HG03060 (cell line): ENCODE data around the gene POLR2J.
"Not testable (repeated sequence)": the region's sequence is repeated elsewhere in the genome, so short reads cannot be mapped to it uniquely, and the experiment has no call there.

Source experiments
- ATAC-seq: cut with Tn5 transposase; IDR thresholded peaks from one replicate; pipeline ENCODE4 v1.9.1; 2021; ENCODE audit warnings: low read depth, moderate number of reproducible peaks; ENCODE audit not compliant: unreplicated experiment

POLR2J gene

DNA sequence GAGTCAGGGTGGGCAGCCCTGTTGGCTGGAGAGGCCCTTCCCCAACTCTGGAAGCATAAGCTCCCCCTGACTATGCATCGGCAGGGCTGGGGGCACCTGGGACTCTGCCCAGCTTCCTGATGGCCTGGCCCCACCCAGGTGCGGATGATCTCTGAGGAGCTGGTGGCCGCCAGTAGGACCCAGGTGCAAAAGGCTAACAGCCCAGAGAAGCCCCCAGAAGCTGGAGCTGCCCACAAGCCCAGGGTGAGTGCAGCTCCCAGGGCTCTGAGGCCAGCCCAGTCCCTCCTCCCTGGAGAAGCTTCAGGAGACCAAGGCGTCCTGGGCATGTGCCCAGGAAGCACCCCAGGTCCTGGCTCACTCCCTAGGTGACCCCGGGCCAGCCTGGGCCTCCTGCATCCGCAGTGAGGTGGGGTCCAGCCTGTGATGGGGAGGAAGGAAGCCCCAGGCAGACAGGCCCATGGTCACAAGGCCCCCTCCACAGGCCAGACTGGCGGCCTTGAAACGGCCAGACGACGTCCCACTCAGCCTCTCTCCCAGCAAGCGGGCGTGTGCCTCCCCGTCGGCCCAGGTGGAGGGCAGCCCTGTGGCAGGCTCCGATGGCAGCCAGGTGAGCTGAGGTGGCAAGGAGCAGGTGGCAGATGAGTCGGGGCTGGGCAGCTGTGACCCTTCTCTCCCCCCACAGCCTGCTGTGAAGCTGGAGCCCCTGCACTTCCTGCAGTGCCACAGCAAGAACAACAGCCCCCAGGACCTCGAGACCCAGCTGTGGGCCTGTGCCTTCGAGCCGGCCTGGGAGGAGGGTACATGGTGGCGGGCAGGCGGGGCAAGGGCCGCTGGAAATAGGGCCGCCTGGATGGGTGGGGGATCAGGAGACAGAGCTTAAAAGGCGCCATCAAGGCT lies 10.9 kb downstream of the POLR2J start:
- ATAC-seq = no peak

- ATAC-seq = no peak
Measured at GRCh38 chr7:102466097-102466496, 12.6 kb downstream of the POLR2J start.

DNA sequence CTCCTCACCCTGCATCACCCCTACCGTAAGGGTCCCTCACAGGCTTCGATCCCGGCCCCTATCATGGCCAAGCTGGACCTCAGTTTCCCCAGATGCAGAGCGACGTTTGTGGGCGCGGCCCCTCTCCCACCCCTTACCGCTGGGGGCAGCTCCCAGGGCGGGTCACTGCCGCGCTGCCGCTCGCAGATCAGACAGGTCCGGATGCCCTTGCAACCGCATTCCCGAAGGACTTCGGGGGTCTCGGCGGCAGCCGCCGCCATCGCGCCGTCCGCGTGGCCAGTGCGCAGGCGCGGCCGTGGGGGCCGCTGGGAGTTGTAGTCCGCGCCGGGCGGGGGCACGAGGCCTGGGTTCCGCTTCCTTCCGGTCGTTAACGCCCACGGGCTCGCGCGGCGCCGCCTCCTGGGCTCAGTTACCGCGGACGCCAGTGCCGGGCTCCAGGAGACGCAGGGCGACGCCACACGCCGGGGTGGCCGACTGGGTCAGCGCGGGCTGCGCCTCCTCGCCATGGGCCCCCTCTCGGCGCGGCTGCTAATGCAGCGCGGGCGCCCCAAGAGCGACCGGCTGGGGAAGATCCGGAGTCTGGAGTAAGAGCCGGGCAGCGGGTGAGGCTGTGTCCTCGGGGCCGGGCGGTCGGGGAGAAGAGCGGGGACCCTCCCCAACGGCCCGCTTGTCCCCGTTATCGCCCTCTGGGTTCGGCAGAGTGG lies 14.0 kb downstream of the POLR2J start, which contains the start of the genes ALKBH4 and LRWD1:
ALKBH4 (minus strand) TSS at position 287 of the 704 bp plus-strand sequence; CDS start at position 260, 27 bp downstream.
LRWD1 (plus strand) TSS at position 408 of the 704 bp plus-strand sequence; CDS start at position 505, 97 bp downstream.
- peak; percentile 58 for ATAC-seq

DNA sequence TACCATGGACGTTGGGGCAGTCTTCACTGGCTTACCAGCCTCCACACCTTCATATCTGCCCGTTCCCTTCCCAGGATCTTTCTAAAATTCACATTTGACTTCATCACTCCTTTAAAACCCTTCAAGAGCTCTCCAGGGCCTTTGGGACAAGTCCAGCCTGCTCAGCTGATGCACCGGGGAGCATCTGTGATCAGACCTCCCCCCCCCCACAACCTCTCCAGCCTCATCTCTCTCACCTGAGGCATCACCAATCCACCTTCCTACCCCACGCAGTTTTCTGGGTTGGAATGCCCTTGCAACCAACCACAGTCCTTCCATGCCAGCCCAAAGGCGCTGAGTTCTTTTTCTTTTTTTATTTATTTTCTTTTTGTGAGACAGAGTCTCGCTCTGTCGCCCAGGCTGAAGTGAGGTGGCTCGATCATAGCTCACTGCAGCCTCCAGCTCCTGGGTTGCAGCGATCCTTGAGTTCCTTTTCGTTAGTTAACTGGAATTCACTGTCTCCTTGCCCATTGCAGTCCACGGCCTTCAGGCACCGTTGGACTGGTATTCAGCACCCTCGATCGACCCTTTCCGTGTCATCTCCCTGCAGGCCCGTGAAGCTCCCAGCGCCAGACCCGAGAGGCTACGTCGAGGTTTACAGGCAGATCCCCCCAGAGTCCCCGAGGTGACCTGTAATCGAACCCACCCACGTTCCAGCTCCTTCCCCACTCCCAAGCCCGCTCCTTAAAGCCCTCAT lies 14.7 kb downstream of the POLR2J start:
- no peak for ATAC-seq

GRCh38 chr7:102460467-102460866 lies 18.3 kb downstream of the POLR2J start:
- no peak for ATAC-seq

GRCh38 chr7:102459221-102459844 lies 19.4 kb downstream of the POLR2J start:
- ATAC-seq = no peak

DNA sequence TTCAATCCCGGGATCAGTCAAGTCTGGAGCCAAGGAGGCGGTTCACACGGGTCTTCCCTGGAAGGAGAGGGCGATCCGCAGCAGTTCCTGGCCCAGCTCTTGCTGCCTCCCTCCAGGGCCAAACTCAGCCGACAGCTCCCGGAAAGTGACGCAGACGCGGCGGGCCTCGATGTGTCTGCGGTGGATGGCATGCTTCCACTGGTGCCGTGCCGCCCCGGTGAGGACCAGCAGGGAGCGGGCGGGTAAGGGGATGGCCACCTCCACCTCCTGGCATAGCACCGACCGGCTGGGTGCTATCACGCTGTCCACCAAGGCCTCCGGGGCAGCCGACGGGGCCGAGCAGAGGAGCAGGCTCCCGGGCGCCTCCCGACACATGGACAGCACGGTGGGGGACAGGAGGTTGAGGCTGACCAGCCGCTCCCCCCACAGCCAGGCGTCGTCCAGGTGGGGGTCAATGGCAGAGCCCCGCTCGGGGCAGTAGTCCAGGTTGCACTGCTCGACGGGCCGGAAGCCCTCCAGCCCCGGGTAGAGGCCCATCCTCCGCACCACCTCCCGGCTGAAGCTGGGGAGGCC lies 21.3 kb downstream of the POLR2J start:
- no peak for ATAC-seq

DNA sequence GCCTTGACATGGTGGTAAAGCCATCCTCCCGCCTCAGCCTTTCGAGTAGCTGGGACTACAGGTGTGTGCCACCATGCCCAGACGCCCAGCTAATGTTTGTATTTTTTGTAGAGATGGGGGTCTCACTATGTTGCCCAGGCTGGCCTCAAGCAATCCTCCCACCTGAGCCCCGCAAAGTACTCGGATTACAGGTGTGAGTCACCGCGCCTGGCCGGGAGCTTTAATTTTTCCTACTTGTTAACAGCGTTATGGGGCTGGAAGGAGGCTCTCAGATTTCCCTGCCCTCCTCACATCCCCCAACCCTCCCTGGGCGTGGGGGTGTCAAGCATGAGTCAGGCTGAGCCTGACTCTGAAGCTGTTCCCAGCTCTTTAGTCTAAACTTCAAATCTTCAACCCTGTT lies 22.4 kb downstream of the POLR2J start:
- no peak for ATAC-seq

- no peak for ATAC-seq
Measured at GRCh38 chr7:102455596-102455995, 23.1 kb downstream of the POLR2J start.

GRCh38 chr7:102454932-102455331 lies 23.8 kb downstream of the POLR2J start:
- ATAC-seq = not testable (repeated sequence)

DNA sequence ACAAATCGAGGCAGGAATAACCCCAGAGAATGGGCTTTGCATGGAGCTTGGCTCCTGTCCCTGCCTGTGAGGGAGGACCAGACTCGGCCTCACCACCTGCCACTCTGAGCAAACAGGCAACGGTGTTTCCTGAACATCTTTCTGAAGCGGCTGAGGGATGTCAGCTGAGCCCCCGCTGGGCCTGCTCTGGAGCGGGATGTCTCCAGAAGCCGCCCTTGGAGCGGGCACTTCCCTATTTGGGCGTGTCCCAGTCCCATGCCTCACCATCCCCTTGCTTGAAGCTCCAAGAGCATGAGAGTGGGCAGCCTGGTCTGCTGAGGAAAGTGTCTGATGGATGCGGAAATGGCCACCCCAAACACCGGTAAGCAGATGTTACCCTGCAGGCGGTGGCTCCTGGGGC lies 24.3 kb downstream of the POLR2J start:
- ATAC-seq = no peak

DNA sequence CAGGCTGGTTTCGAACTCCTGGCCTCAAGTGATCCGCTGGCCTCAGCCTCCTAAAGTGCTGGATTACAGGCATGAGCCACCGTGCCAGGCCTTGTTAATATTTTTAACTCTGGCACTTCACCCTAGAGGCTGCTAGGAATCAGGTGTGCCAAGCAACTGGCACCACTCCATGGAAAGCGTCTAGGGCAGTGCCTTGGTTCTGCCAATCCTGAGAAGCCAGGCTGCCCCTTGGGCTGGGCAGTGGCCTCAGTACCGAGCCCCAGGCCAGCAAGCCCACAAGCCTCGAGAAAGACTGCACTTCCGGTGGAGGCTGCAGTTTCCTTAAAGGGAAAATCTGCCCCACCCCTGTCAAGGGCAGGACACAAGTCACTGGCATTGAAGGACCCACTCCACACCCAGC lies 25.4 kb downstream of the POLR2J start:
- no peak for ATAC-seq

GRCh38 chr7:102452451-102452850 lies 26.3 kb downstream of the POLR2J start:
- ATAC-seq = no peak

DNA sequence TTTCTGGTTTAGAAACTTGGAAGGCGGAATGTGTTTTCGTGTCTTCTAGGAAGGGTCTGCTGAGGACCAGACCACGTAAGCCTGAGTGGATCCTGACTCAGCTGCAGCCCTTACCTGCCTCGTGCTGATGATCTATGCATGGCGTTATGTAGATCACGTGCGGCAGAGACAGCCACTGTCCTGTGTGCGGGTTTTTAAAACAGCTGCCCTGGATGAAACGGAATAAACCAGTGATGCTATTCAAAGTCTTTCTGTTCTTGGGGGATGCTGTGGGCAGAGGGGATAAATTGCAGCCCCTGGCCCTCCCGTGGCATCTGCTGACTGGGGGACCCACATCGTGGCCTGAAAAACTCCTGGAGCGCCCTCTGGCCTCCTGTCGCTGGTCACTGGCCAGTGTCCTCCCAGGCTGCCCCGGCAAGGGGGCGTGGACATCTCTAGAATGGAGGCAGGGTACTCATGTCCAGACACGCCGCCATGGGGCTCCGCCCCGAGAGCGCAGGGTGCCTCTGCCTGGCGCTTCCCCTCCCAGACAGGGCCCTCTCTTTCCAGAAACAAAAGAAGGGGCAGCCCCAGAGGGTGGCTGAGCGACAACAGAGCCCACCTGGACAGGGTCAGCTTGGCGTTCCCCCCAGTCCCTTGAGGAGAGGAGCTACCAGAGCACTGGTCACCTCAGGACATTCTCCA lies 27.2 kb downstream of the POLR2J start:
- no peak for ATAC-seq

- no peak for ATAC-seq
Measured at GRCh38 chr7:102450242-102450641, 28.5 kb downstream of the POLR2J start.

DNA sequence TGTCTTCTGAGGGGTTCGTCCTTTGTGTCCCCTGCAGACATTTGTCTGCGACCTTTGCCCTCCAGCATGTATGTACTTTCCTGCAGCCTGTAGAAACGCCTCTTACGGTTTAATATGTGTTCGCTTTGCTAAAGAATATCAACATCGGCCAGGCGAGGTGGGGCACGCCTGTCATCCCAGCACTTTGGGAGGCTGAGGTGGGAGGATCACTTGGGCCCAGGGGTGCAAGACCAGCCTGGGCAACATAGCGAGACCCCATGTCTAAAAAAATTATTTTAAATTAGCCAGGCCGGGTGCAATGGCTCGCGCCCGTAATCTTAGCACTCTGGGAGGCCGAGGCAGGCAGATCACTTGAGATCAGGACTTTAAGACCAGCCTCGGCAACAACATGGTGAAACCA lies 29.6 kb downstream of the POLR2J start:
- ATAC-seq = no peak

GRCh38 chr7:102447311-102447710 lies 31.4 kb downstream of the POLR2J start:
- ATAC-seq = no peak

GRCh38 chr7:102446387-102447156 lies 32.1 kb downstream of the POLR2J start:
- ATAC-seq = no peak

DNA sequence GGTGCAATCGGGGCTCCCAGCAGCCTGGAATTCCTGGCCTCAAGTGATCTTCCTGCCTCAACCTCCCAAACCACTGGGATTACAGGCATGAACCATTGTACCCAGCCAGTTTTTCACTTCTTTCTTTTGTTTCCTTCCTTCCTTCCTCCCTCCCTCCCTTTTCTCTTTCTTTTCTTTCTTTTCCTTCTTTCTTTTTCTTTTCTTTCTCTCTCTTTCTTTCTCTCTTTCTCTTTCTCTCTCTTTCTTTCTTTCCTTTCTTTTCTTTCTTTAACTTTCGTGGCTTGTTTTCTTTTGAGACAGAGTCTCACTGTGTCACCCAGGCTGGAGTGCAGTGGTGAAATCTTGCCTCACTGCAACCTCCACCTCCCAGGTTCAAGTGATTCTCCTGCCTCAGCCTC lies 33.0 kb downstream of the POLR2J start:
- ATAC-seq = no peak
